CD4-positive, alpha-beta T cell treated with Interferon alpha-2 for 1 hour (primary cell): Measurements from ENCODE around the gene TRNT1.

Source experiments
- DNase-seq, 2 donors: peaks; one replicate each; pipeline ENCODE4 v3.0.0-alpha.2; 2020 to 2022

Gene TRNT1

DNA sequence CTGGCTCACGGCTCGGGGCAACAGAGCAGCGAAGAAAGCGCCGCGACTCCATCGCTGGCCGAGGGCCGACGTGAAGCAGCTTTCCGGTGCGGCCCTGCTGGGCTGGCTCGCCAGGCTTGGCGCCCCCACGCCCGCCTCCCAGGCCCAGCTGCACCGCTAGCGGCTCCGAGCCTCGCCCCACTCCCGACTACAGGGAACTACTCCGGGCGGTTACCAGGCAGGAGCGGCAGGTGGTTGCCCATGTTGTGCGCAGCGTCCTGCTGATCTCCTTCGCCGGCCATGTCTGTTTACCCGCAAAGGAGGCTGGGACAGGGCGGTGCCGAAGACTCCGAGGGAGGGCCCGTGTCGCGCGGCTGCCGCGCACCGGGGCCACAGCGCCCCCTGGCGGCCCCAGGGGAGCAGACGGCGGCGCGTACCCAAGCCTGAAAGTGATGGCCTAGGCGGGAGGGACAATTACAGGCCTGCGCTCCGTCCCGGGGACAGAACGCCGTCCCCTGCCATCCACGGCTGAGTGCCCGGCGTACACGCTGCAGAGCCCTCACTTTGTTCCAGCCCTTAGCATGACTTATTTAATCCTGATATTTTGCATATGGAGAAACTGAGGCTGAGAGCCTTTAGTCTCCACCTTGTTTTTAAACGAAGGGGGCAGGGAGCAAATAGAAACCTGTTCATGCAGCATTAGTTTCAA is 52.8 kb downstream of the TRNT1 start, which contains the start of gene CRBN:
Gene CRBN, minus strand, starts transcription at position 285 of the 688 bp plus-strand sequence. Its CDS starts 4 bp downstream, at position 281.
- DNase-seq, result peak; percentile 88 to 91

- no peak for DNase-seq
Measured at GRCh38 chr3:3180456-3180855, 53.7 kb downstream of the TRNT1 start.

- no peak for DNase-seq
Measured at GRCh38 chr3:3184876-3185275, 58.1 kb downstream of the TRNT1 start.

GRCh38 chr3:3189102-3189727 is 62.5 kb downstream of the TRNT1 start:
- DNase-seq, result no peak

GRCh38 chr3:3189961-3190360 is 63.2 kb downstream of the TRNT1 start:
- no peak for DNase-seq

GRCh38 chr3:3191675-3192285 is 65.0 kb downstream of the TRNT1 start:
- DNase-seq, result peak in 1 of 2 donors; percentile 48

GRCh38 chr3:3192286-3192675 is 65.5 kb downstream of the TRNT1 start:
- no peak for DNase-seq

DNA sequence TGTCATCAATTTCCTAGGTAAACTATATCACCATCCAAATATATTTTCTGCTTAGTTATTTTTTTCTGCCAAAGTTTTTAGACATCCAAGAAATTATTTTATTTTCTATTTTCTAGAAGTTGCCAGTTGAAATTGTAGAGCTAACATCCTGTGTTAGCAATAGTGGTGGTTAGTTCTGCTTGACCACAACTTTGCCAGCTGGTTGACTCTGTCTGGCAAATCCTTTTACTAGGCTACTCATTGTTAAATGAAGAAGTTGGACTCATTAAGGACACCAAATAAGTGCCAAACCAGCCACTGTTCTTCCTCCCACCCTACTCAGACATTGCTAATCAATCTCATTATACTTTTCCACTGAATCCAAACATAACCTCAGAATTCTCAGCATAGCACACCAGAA is 68.1 kb downstream of the TRNT1 start:
- no peak for DNase-seq

- DNase-seq, result no peak
Measured at GRCh38 chr3:3196148-3196861, 69.6 kb downstream of the TRNT1 start.
